Fibroblast of skin of left biceps (primary cell): ENCODE data around the gene CD164L2.
"Not testable (repeated sequence)": the region's sequence is repeated elsewhere in the genome, so short reads cannot be mapped to it uniquely, and the experiment has no call there.

Source experiments
- DNase-seq, 2 experiments: peaks; one replicate each; pipeline ENCODE4 v3.0.0-alpha.2; 2013; ENCODE audit warnings: low read depth in 2 of 2

The CD164L2 gene

DNA sequence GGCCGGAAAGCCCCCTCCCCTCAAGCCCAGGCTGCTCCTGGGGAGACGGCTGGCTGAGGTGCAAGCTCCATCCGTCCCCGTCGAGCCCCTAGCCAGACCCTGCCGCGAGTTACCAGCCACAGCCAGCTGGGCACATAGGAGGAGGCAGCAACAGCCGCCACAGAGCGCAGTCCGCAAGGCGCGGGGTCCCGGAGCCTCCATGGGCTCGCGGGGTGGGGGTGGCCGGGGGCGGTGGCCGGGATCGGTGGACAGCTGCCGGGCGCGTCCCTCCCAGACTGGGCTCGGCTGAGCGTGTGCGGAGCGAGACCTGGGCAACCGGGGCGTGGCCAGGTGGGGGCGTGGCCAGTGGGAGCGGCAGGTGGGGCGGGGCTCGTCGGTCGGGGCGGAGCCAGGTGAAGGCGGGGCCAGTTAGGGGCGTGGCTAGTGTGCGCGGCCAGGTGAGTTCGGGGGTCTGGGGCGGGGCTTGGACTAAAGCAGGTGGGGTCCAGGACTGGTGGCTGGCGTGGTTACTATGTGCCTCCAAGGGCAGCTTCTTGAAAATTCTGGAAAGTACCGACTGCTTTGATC, at the start of gene CD164L2:
Gene CD164L2, minus strand, starts transcription at position 295 of the 567 bp plus-strand sequence. Its CDS starts 94 bp downstream, at position 201.
- no peak for DNase-seq

DNA sequence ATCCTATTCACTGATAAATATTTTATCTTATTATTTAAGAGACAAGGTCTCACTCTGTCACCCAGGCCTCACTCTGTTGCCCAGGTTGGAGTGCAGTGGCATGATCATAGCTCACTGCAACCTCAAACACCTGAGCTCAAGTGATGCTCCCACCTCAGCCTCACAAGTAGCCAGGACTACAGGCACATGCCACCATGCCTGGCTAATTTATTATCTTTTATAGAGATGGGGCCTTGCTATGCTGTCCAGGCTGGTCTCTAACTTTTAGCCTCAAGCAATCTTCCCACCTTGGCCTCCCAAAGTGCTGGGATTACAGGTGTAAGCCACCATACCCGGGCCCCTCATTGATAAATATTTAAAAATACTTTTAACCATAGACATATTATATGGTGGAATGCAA, 49.6 kb upstream of the CD164L2 start:
- not testable (repeated sequence) for DNase-seq

GRCh38 chr1:27431601-27431940, 48.4 kb upstream of the CD164L2 start:
- DNase-seq = no peak

- DNase-seq = no peak
Observed at GRCh38 chr1:27430903-27431600, 47.9 kb upstream of the CD164L2 start.

GRCh38 chr1:27429029-27429425, 45.9 kb upstream of the CD164L2 start:
- DNase-seq = no peak

GRCh38 chr1:27428316-27429028, 45.3 kb upstream of the CD164L2 start:
- no peak for DNase-seq

DNA sequence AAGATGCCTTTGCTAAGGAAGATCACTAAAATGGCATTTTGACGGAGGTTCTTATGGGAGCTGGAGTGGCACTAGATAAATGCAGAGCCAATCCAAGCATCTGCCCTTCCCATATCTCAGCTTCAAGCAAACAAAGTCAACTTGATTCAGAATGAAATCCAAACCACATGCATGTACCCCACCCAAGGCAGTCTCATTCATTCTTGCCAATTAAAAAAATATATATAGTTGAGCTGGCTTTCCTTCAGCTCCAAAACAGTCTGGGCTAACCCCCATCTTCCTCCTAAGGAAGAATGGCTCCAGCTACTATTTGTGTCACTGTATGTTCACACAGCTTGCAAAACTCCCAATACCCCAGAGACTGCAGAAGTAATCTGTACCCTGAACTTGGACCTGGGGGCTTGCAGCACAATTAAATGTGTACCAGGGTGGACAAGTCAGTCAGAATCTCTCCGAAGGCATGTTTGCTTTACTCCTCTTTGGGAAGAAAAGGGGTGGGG, 44.7 kb upstream of the CD164L2 start:
- DNase-seq = no peak

GRCh38 chr1:27427329-27427728, 44.2 kb upstream of the CD164L2 start:
- no peak for DNase-seq

DNA sequence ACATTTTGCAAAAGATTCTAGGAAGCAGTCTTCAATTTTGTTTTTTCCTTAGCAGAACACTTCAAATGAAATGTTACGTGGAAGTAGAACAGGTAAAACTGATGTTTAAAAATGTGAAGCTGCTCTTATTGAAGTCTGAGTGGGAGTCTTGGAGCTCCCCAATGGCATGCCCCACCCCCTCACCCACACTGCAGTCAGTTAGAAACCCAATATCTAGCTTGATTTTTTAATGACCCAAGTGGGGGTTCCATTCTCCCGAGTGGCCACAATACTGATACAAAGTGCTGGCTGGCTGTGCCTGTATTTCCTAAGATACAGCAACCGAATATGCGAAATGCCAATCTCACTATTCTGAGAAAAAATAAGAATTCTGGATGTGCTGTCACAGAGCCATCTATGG, 40.6 kb upstream of the CD164L2 start:
- no peak for DNase-seq

DNA sequence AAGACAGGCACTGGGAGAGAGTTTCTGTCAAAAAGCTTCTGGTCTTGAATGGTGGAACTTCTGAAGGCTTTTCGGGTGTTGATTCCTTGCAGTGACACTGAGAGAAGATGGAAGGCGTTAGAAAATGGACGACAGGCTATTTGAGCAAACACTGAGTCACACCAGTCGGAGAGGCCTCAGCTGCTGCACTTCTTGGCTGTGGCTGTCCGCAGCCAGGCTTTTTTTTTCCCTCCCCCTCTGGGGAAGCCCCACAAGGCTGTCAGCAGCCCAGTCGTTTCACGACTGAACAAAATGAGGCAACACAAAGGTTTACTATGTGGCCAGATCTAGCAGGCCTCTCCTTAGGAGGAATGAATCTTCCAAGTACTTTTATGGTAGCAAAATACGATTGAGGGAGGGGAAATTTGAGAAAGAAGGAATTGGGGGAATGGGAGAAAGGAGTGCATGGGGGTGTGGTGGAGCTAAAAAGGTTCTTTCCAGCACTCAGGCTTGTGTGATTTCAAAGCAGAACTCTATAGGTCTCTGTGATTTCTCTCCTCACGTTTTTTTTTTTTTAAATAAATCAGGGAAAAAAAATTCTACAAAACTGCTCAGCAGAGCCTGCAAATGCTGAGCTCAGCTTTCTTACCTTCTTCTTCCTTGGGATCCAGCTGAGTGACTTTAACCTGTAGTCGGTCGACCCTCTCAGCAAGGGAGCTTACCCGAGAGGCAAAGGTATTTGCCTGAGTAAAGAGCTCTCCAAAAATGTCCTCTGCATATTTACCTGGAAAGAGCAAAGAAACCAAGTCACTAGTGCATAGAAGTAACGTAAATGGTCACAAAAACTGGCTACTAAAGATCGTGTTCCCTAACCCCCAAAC, 35.4 kb upstream of the CD164L2 start:
- peak; percentile 76 to 83 for DNase-seq

DNA sequence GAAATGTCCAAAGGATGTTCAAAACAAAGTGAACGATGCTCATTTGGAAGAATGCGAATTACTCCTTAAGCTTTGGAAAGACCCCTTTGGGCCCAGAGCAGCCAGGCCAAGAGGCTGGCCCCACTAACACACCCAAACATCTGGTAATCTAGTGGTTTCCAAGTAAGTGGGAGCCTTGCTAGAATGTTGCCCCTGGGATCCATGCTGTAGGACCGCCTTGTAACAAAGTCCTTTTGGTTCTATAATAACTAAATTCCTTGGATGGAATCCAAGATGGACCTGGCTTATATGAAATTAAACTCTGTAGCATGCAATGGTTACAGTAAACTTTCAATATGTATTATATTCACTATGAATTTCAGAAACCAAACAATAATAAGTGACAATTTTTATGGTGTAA, 34.6 kb upstream of the CD164L2 start:
- no peak for DNase-seq

GRCh38 chr1:27416387-27417111, 33.4 kb upstream of the CD164L2 start:
- DNase-seq = peak in 1 of 2 experiments; percentile 28

GRCh38 chr1:27414091-27414490, 31.0 kb upstream of the CD164L2 start:
- DNase-seq = no peak

GRCh38 chr1:27413004-27413403, 29.9 kb upstream of the CD164L2 start:
- no peak for DNase-seq

DNA sequence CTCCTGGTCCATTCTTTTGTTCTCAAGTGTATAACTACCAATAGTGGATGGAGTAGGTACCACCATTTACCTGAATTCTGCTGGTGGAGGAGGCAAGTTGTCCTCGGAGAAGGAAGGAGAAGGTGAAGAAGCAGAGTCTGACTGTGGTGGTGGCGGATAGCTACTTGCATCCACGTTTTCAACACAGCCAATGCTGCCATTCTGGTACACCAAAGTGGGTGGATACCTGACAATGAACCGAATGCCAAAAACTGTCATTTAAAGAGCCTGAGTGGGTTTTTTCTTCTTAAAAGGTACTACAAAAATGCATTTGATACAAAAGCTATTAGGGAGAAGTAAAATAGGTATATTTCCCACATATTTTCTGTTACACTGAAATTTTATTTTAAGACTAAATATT, 29.4 kb upstream of the CD164L2 start:
- DNase-seq = no peak

DNA sequence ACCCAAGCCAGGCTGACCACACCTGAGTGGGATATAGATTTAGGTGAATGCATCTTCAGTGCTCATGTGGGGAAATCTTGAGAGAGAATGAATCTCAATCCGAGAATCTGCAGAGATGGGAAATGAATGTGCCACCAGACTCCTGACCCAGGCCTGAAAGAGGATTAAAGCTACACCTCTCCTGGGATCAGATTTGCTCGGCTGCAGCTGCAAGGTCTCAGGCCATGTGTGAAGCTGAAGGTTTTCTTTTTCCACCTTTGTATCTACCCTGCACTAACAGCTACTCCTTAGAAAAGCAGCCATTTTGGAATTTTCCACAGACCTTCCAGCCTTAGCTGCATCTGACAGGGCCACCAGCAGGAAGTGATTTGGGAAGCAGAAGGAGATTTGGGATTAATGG, 27.6 kb upstream of the CD164L2 start:
- no peak for DNase-seq

- no peak for DNase-seq
Observed at GRCh38 chr1:27409669-27410068, 26.5 kb upstream of the CD164L2 start.

DNA sequence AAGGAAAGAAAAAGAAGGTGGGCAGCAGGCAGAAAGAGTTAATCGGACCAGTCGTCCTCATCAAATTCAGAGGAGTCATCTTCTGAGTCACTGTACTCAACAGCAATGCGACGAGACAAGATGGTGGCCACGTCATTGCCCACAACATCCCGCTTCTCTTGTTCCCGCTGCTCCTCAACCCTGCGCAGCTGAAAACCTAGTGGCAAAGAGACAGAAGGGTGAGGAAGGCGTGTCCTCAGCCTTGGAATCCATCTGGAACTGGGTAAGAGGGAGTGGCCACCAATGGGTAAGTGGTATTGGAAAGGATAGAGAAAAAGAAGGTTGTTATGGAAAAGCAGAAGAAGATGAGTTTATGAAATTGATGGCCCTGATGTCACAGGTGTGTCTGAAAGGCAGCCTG, 25.0 kb upstream of the CD164L2 start:
- no peak for DNase-seq

GRCh38 chr1:27406791-27407190, 23.7 kb upstream of the CD164L2 start:
- not testable (repeated sequence) for DNase-seq

DNA sequence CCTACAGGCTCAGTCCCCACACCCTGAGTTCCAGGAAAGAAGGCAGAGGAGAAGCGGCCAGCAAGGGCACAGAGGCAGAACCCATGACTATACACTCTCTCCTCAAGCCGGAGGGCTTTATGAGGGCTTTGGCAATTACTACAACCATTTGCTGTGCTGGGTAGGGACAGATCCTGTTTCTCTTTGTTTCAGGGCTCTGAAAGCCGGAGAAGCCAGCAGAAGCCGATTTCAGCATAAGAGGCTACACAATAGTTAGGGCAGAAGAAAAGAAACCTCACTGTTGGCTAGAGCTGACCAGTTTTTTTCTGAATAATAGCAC, 23.2 kb upstream of the CD164L2 start:
- DNase-seq = no peak

GRCh38 chr1:27405598-27406361, 22.6 kb upstream of the CD164L2 start:
- not testable (repeated sequence) for DNase-seq
